GM19025 (cell line): ENCODE measurements around the gene RNF152.

ENCODE experiments used
- ATAC-seq: cut with Tn5 transposase; IDR thresholded peaks from one replicate; pipeline ENCODE4 v1.9.1; 2021; ENCODE audit warnings: mild to moderate bottlenecking, low read depth, moderate library complexity; ENCODE audit not compliant: unreplicated experiment

Gene RNF152

GRCh38 chr18:61855449-61856378, 37.1 kb downstream of the RNF152 start:
- no peak for ATAC-seq

- ATAC-seq, result no peak
These were observed 38.0 kb downstream of the RNF152 start for GRCh38 chr18:61854578-61855448.

GRCh38 chr18:61853855-61854254, 39.0 kb downstream of the RNF152 start:
- no peak for ATAC-seq

DNA sequence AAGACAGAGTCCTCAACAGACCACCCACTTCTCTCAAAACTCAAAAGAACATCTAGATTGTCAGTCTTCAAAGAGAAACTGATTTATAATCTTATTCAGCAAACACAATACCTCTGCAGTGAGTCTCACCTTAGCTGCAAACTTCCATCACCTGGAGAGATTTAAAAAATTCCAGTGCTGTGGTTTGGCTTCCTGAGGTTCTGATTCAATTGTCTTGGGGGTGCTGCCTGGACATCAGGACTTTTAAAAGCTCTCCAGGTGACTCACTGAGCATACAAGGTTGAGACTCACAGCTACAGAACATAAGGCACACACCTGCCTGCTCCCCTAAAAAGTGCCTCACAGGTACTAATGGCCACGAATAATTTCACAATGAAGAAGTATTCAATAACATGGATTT, 40.3 kb downstream of the RNF152 start:
- no peak for ATAC-seq

DNA sequence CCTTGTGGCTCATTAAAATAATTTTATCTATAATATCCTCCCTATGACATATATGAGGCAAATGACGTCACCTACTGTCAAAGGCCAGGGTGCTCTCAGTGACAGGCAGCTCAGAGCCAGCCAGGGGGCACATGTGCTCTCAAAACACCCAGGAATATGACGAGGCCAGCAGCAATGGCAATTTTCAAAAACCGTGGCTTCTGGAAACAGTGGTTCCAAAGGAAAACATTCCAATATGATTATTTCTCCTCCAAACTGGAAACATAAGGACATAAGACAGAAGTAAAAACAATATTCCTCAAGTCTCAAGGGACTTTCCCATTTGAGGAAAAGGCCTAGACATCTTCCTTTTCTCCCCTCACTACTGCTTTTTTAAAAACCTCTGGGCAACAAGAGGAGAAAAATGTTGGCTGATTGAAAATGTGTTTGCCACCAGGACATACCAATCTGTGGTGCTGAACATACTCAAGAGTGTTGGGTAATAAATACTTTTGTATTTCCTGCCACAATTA, 40.8 kb downstream of the RNF152 start:
- no peak for ATAC-seq

DNA sequence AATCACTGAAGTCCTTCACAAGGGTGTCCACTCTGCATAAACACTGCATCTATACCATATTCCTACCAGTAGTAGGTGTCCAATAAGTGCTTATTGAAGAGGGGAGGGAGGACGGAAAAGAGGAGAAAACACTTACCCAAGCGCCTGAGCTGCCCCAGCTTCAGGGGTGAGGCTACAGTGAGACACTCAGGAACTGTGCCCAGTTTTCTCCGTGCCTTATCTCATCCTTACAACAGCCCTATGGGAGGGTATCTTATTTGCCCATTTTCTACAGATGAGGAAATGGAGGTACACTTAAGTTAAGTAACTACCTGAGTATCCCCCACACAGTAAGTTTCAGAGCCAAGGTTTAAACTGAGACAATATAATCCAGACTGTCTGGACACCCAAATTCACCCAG, 41.5 kb downstream of the RNF152 start:
- ATAC-seq, result no peak

GRCh38 chr18:61850756-61851155, 42.1 kb downstream of the RNF152 start:
- ATAC-seq, result no peak

DNA sequence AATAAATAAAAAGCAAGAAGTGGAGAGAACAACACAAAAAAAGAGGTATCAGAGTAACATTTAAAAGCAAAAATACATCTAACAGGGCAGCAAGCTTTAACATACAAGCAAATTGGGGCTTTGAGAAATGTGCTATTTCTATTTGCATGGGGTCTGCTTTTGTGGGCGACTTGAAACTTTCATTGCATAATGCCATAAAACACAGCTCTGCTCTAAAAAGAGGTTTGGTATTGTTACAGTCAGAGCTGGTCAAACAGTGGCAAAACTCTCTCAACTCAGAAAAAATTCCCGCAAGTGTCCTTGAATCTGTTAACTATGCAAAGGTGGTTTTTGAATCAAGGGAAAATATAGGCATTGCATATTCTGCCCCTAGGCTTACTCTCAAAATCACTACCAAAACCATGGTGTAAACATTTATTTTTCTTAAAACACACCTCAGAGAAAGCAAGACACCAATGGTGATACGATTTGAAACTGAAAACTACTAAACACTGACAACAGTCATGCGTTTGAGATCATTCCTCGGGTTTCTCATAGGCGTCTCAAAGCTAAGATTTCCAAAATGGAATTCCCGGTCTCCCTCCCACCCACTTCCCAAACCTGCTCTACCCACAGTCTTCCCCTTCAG, 45.5 kb downstream of the RNF152 start:
- no peak for ATAC-seq

DNA sequence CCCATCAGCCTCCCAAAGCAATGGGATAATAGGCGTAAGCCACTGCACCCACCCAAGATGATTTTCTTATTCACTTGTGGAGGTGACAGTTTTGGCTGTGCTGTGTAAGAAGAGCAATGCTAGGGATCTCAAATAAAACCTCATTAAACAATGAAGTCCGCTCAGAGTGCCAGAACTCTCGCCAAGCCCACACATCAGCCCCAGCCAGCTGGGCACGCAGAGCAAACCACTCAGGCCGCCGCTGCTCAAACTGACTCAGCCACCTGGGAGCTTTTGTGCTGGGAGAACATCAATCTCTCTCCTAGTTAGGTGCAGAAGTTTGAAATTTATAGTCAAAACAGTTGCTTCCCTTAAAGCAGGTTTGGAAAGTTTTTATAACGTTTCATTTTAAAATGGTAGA, 47.6 kb downstream of the RNF152 start:
- ATAC-seq, result no peak

DNA sequence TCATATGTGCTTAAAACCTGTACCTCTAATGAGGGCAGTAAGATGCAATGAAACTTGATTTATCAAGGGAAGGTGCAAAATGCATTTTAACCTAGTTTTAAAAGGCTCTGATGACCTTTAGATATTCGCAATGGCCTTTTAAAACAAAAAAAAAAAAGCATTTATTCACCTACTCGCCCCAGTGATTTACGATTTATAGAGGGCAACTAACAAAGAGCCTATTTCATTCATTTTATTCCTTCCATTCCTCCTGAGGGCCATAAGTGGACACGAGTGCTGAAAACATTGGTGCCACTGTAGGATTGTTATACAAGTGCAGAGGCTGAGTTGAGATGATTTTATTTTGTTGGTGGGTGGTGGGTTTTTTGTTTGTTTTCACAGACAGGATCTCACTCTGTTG, 48.1 kb downstream of the RNF152 start:
- ATAC-seq, result no peak

DNA sequence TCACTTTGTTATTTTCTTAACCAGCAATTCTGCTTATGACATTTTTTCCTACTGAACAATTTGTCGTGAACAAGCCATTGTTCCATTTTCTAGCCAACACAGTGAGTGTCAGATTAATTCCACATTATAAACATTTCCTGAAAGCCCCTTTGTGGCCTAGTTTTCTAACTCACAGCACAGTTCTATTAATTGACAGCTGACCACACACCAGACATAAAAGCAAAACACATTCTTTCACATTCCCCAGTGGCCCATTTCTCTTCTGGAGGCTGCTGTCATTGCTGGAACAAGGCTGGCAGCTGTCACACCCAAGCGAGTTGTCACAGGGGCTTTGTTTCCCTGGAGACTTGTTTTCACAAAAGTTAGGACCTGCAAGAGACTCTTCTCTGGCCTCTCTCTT, 50.7 kb downstream of the RNF152 start:
- no peak for ATAC-seq

GRCh38 chr18:61841706-61842105, 51.1 kb downstream of the RNF152 start:
- no peak for ATAC-seq

DNA sequence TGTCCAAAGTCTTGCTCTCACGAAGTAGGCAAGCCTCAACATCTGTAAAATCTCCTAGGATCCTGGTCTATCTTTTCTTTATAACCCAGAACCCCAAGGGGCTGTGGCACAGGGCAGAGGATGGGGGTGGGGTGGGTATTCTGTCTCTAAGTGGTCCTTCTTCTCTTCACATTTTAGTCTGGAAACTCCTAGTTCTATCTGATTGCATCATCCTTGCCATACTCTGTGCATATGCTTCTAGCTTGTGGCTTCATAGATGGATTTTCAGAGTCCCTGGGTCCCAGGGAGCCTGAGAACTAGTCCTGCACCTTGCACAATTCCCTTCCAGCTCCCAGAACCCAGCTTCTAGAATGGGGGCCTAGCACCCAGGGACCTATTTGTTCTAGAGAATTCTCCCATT, 52.5 kb downstream of the RNF152 start:
- no peak for ATAC-seq

DNA sequence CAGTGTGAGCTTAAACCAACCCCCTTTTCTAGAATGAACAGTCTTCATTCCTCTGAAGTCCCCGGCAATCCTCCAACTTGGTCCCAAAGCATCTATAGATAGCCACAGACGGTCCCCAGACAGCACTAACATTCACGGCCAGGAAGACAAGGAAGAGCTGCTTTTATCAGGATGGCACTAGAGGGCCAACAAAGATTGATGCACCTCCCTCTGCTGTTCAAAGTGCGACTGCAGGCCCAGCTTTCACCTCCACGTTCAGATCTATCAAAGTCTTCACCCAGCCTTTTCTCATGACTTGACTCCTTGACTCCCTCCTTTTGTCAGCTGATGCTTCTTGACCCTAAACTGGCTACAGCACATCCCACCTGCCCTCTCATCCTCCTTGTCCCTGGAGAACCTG, 54.3 kb downstream of the RNF152 start:
- ATAC-seq, result no peak

DNA sequence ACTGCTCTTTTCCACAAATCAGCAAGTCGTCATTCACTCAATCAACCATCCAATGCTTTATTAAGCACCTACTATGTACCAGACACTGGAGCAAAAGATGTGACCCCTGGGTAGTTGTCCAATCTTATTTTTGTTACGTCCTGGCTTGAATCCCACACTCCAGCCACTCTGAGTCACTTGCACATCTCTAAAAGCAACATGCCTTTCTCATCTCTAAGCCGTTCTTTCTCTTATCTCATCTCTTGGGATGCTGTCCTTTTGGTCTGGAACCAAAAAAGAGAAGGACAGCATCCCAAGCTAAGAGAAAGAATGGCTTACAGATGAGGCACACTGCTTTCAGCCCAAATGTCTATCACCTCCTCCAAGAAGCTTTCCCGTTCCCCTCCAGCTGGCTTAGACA, 58.8 kb downstream of the RNF152 start:
- no peak for ATAC-seq

DNA sequence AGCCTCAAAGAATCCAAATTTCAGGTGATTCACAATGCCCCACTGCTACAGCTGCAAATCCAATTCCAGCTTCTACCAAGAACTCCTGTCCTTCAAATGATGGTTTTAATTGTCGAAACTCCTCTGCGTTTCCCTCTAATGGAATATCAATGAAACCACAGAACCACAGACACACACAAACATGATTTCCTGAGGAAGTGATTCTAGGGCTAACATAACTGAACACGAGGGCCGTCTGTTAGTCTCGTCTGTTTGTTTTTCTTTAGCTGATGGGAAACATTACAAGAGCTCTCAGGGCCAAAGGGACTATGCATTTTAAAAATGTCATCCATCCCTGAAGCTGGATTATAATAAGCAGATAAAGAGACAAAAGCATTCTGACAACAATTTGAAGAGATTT, 59.4 kb downstream of the RNF152 start:
- ATAC-seq, result no peak

- no peak for ATAC-seq
These were observed 59.9 kb downstream of the RNF152 start for GRCh38 chr18:61832858-61833257.

- ATAC-seq, result no peak
These were observed 61.7 kb downstream of the RNF152 start for GRCh38 chr18:61831071-61831470.

DNA sequence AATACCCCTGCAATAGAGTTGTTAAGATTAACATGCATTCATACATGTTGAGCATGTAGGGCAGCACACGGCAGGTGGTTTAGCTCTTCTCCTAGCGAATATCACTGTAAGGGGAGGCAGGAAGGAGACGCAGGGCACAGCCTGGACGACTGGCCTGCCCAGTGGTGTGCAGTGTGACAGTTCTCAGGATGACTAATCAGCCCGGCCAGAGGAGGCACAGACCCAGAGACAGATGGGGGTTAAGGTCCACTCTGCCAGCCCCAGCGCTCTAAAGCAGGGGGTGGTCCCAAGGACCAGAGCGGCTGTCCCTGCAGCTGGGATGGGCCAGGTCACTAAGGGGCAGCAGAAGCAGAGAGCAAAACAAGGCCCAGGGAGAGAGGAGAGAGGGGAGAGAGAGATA, 63.7 kb downstream of the RNF152 start:
- no peak for ATAC-seq

DNA sequence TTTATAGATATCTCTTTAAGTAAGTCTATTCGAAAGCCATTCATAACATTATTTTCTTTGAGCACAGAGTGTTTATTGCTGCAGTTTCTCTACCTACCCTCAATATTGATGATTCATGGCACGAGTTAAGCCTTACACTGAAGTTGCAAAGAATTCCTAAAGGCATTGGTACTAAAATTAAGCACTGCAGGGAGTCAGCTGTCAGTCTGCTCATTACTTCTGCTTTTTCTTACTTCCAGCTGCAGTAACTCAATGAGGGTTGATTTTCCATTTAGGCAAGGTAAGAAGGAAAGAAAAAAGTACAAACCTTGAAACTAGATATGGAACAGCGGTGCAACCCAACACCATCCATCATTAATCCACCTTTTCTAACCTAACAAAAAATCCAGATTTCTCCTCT, 65.2 kb downstream of the RNF152 start:
- no peak for ATAC-seq

DNA sequence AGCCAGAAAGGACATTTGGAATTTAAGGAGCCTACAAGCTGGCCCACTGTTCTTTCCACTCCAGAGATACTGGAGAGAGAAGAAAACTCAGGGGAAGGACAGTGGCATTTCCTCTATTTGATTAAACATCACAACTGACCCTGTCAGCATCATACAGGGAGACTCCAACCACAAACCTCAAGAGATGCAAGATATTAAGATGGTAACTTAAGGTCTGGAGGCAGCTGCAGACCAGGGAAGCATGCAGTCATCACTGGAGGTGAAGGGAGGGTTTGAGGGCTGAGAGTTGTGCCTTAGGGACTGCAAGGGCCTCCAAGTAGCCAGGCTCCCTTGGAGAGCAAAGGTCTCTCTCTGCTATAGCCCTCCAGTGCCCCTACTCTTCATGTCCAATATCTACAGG, 67.4 kb downstream of the RNF152 start:
- no peak for ATAC-seq
